ENCODE measurements around the gene EPC1. TPM values are rescaled to one million over a fixed set of nuclear protein-coding genes. Genes with fewer than 3 reads are reported as not detected.

The EPC1 gene
- total and polyA plus RNA-seq, 10 of the 15 experiments (the other 5 are each of a cell fraction or from before 2014, with no cell fraction given): 6.8 to 59.2 (median 19.4) TPM

GRCh38 chr10:32317795-32318357 is 29.1 kb downstream of the EPC1 start (continued):
- TF ChIP-seq JUNB (IDR thresholded peaks at IDR 0.05) (peak; percentile 73), E2F8 (IDR thresholded peaks at IDR 0.05; ENCODE audit: low read depth, partially characterized antibody) (no peak), MAX (IDR thresholded peaks at IDR 0.05; ENCODE audit: low read depth, low read length) (no peak), HDAC6 (IDR thresholded peaks at IDR 0.05; ENCODE audit: unreplicated experiment) (no peak), SMAD5 (IDR thresholded peaks at IDR 0.05; ENCODE audit: low read depth) (no peak), NR2C1 (IDR thresholded peaks at IDR 0.05) (no peak), ZNF592 (IDR thresholded peaks at IDR 0.05) (no peak), ZBED1 (IDR thresholded peaks at IDR 0.05; ENCODE audit: borderline replicate concordance) (no peak), BHLHE40 (IDR thresholded peaks at IDR 0.05; ENCODE audit: borderline replicate concordance in 1 of 2, low read depth in 2 of 2, low read length in 1 of 2) (peak; percentile 81), HDAC2 (IDR thresholded peaks at IDR 0.05) (no peak), TBL1XR1 (IDR thresholded peaks at IDR 0.05; ENCODE audit: low read depth, low read length) (no peak), TARDBP (IDR thresholded peaks at IDR 0.05; ENCODE audit: borderline replicate concordance) (no peak), SUPT20H (IDR thresholded peaks at IDR 0.05; ENCODE audit: borderline replicate concordance, control insufficient read depth, low read depth, low read length) (no peak), SMC3 (IDR thresholded peaks at IDR 0.05; ENCODE audit: borderline replicate concordance, low read length) (no peak), CHD2 (IDR thresholded peaks at IDR 0.05; ENCODE audit: borderline replicate concordance, low read depth, low read length) (peak; percentile 42; the same call in 1 of the 2 replicates), NFIC (IDR thresholded peaks at IDR 0.05; ENCODE audit: low read depth, low read length) (peak; percentile 48)
- TF ChIP-seq, protein P1, sequence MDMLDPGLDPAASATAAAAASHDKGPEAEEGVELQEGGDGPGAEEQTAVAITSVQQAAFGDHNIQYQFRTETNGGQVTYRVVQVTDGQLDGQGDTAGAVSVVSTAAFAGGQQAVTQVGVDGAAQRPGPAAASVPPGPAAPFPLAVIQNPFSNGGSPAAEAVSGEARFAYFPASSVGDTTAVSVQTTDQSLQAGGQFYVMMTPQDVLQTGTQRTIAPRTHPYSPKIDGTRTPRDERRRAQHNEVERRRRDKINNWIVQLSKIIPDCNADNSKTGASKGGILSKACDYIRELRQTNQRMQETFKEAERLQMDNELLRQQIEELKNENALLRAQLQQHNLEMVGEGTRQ (IDR thresholded peaks at IDR 0.05; ENCODE audit: borderline replicate concordance, low read depth, low read length): no peak; the same call in 1 of the 2 replicates
- TF ChIP-seq, protein P2, sequence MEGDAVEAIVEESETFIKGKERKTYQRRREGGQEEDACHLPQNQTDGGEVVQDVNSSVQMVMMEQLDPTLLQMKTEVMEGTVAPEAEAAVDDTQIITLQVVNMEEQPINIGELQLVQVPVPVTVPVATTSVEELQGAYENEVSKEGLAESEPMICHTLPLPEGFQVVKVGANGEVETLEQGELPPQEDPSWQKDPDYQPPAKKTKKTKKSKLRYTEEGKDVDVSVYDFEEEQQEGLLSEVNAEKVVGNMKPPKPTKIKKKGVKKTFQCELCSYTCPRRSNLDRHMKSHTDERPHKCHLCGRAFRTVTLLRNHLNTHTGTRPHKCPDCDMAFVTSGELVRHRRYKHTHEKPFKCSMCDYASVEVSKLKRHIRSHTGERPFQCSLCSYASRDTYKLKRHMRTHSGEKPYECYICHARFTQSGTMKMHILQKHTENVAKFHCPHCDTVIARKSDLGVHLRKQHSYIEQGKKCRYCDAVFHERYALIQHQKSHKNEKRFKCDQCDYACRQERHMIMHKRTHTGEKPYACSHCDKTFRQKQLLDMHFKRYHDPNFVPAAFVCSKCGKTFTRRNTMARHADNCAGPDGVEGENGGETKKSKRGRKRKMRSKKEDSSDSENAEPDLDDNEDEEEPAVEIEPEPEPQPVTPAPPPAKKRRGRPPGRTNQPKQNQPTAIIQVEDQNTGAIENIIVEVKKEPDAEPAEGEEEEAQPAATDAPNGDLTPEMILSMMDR (IDR thresholded peaks at IDR 0.05 in 2 of 3, conservative IDR thresholded peaks at IDR 0.05 in 1 of 3; ENCODE audit: control insufficient read depth in 2 of 3, extremely low read depth in 1 of 3, insufficient read depth in 1 of 3, low read depth in 3 of 3, low read length in 3 of 3): no peak
- TF ChIP-seq, protein P3, sequence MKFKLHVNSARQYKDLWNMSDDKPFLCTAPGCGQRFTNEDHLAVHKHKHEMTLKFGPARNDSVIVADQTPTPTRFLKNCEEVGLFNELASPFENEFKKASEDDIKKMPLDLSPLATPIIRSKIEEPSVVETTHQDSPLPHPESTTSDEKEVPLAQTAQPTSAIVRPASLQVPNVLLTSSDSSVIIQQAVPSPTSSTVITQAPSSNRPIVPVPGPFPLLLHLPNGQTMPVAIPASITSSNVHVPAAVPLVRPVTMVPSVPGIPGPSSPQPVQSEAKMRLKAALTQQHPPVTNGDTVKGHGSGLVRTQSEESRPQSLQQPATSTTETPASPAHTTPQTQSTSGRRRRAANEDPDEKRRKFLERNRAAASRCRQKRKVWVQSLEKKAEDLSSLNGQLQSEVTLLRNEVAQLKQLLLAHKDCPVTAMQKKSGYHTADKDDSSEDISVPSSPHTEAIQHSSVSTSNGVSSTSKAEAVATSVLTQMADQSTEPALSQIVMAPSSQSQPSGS (IDR thresholded peaks at IDR 0.05; ENCODE audit: low read length): 0 out of 2 replicates have a peak, but pooled peaks have one; percentile 33

All from GM12878 (cell line).